Upper lobe of left lung (tissue), 4 donors: ENCODE measurements around the gene RILPL1.

Source experiments
- EP300 ChIP-seq, 4 donors: sonication (generic); formaldehyde crosslinking; IDR thresholded peaks; one replicate each; pipeline ENCODE4 v1.5.1; 2017; ENCODE audit warnings: antibody characterized with exemption in 4 of 4, control low read depth in 2 of 4
- POLR2A ChIP-seq, 4 donors: fragments of 450-650 bp; IDR thresholded peaks; one replicate each; pipeline ENCODE4 v1.5.1; 2016 to 2017; ENCODE audit warnings: antibody characterized with exemption in 4 of 4, mild to moderate bottlenecking in 2 of 4
- POLR2AphosphoS5 ChIP-seq, 2 donors: sonication (generic); formaldehyde crosslinking; IDR thresholded peaks; one replicate each; pipeline ENCODE4 v1.5.1; 2017; ENCODE audit warnings: antibody characterized with exemption in 2 of 2
- TF ChIP-seq, protein P1 (sequence below), 6 experiments: fragments of 450-650 bp in 4 of 6; fragments of 200-600 bp in 2 of 6; sonication (generic) in 2 of 6; IDR thresholded peaks; one replicate each; pipeline ENCODE4 v1.5.1; 2016 to 2019; ENCODE audit warnings: antibody characterized with exemption in 6 of 6

DNA sequence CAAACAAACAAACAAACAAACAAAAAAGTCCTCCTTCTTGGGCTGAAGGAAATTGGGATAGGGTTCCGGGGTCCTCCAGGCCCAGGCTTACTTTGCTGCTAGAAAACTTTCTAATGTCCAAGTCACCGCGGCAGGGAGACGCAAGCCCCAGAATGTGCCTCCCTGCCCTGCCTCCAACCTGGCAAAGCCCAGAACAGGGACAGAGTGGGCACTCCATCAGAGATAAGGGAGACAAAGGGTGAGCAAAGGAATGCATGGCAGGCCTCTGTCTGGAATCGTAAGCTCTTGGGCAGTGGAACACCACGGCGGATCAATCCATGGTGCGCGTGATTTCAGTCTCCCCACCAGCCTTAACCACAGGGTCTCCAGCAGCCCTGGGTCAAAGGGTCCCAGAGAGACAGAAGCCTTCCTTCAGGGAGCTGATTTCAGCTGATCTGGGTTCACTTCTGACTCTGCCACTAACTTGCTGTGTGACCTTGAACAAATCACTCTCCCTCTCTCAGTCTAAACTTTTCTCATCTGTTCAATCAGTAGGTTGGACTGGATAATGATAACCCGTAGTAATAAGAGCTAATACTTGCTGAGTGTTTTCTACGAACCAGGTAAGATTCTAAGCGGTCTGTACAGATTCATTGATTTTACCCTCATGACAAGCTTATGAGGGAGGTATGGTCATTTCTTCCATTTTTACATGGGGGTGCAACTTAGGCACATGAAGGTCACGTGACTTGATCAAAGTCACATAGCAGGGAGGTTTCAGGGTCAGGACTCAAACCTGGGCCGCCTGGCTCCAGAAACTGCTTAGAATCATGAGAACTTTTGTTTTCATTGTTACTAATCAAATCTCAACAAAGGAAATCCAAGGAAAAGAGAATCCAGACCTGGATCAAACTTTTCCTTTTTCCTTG lies 12.7 kb downstream of the RILPL1 start:
- TF ChIP-seq POLR2AphosphoS5 (IDR thresholded peaks at IDR 0.05), result no peak
- TF ChIP-seq EP300 (IDR thresholded peaks at IDR 0.05), result no peak
- TF ChIP-seq POLR2A (IDR thresholded peaks at IDR 0.05), result no peak
- TF ChIP-seq, protein P1, sequence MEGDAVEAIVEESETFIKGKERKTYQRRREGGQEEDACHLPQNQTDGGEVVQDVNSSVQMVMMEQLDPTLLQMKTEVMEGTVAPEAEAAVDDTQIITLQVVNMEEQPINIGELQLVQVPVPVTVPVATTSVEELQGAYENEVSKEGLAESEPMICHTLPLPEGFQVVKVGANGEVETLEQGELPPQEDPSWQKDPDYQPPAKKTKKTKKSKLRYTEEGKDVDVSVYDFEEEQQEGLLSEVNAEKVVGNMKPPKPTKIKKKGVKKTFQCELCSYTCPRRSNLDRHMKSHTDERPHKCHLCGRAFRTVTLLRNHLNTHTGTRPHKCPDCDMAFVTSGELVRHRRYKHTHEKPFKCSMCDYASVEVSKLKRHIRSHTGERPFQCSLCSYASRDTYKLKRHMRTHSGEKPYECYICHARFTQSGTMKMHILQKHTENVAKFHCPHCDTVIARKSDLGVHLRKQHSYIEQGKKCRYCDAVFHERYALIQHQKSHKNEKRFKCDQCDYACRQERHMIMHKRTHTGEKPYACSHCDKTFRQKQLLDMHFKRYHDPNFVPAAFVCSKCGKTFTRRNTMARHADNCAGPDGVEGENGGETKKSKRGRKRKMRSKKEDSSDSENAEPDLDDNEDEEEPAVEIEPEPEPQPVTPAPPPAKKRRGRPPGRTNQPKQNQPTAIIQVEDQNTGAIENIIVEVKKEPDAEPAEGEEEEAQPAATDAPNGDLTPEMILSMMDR (IDR thresholded peaks at IDR 0.05), result no peak
